HepG2 (cell line): ENCODE measurements around the gene MTFR1L. TPM values are rescaled to one million over a fixed set of nuclear protein-coding genes. Genes with fewer than 3 reads are reported as not detected.

ENCODE experiments used
- ARID4A ChIP-seq: sonication (generic); formaldehyde crosslinking; IDR thresholded peaks from 2 replicates; pipeline ENCODE4 v1.5.0; 2020; ENCODE audit warnings: mild to moderate bottlenecking, missing genetic modification reagents, borderline replicate concordance
- BCL3 ChIP-seq: sonication (generic); formaldehyde crosslinking; IDR thresholded peaks from 2 replicates; pipeline ENCODE4 v1.5.1; 2020; ENCODE audit warnings: mild to moderate bottlenecking, missing genetic modification reagents, moderate library complexity
- FIP1L1 ChIP-seq: fragments of 200-400 bp; formaldehyde crosslinking; IDR thresholded peaks from 2 replicates; pipeline ENCODE4 v1.6.1; 2018; ENCODE audit warnings: low read depth, mild to moderate bottlenecking, low read length, moderate library complexity, borderline replicate concordance; ENCODE audit not compliant: insufficient read depth
- JUND ChIP-seq: sonication (generic); formaldehyde crosslinking; IDR thresholded peaks from 2 replicates; pipeline ENCODE4 v1.8.0; 2022; ENCODE audit warnings: mild to moderate bottlenecking, missing genetic modification reagents
- NONO ChIP-seq, 2 experiments: fragments of 450-650 bp in 1 of 2; sonication (generic) in 1 of 2; formaldehyde crosslinking in 1 of 2; IDR thresholded peaks in 1 of 2; conservative IDR thresholded peaks in 1 of 2; 2 replicates each; pipeline versions ENCODE4 v1.6.1 to v1.8.0; 2017 to 2022; ENCODE audit warnings: mild to moderate bottlenecking in 1 of 2, missing genetic modification reagents in 1 of 2, moderate library complexity in 1 of 2
- RAD21 ChIP-seq: fragments of 450-650 bp; formaldehyde crosslinking; IDR thresholded peaks from 2 replicates; pipeline ENCODE4 v1.5.0; 2020; ENCODE audit warnings: mild to moderate bottlenecking
- RFXANK ChIP-seq: IDR thresholded peaks from 2 replicates; pipeline ENCODE4 v1.6.1; 2016
- YY1 ChIP-seq: IDR thresholded peaks from 2 replicates; pipeline ENCODE4 v1.6.1; 2011; ENCODE audit warnings: low read length, low read depth, moderate library complexity, mild to moderate bottlenecking; ENCODE audit not compliant: insufficient read depth, insufficient replicate concordance
- ZBTB26 ChIP-seq: IDR thresholded peaks from 2 replicates; pipeline ENCODE4 v1.6.1; 2016; ENCODE audit warnings: missing compliant biosample characterization, missing genetic modification reagents, borderline replicate concordance
- ZBTB38 ChIP-seq: sonication (generic); formaldehyde crosslinking; IDR thresholded peaks from 2 replicates; pipeline ENCODE4 v1.5.1; 2020; ENCODE audit warnings: mild to moderate bottlenecking, missing genetic modification reagents
- ZC3H13 ChIP-seq: sonication (generic); formaldehyde crosslinking; IDR thresholded peaks from 2 replicates; pipeline ENCODE4 v1.8.1; 2023; ENCODE audit warnings: mild to moderate bottlenecking, missing genetic modification reagents, moderate library complexity
- ZFX ChIP-seq: sonication (generic); formaldehyde crosslinking; IDR thresholded peaks from 2 replicates; pipeline ENCODE4 v1.4.0; 2020; ENCODE audit warnings: mild to moderate bottlenecking, low read depth, missing genetic modification reagents, moderate library complexity
- ZNF274 ChIP-seq: sonication (generic); formaldehyde crosslinking; IDR thresholded peaks from 2 replicates; pipeline ENCODE4 v1.5.1; 2020; ENCODE audit warnings: mild to moderate bottlenecking, missing genetic modification reagents
- ZNF687 ChIP-seq: sonication (generic); formaldehyde crosslinking; IDR thresholded peaks from 2 replicates; pipeline ENCODE4 v1.5.1; 2020; ENCODE audit warnings: mild to moderate bottlenecking, missing genetic modification reagents, moderate library complexity
- ZSCAN30 ChIP-seq: sonication (generic); formaldehyde crosslinking; IDR thresholded peaks from 2 replicates; pipeline ENCODE4 v1.5.0; 2020; ENCODE audit warnings: mild to moderate bottlenecking, missing genetic modification reagents
- polyA plus RNA-seq, 8 experiments: library from polyadenylated mRNA; depleted of rRNA in 3 of 8; stranded (reverse) in 7 of 8; unstranded in 1 of 8; fragments of >200 nt; fragmentation: Illumina TruSeq in 4 of 8; extraction: Trizol in 4 of 8; gene quantifications; 2 replicates each; pipeline versions ENCODE4 v1.2.1 to v1.2.3, GENCODE V29; 2011 to 2016; ENCODE audit warnings: low read depth in 4 of 8, missing spikeins in 1 of 8, mixed read lengths in 1 of 8; ENCODE audit not compliant: insufficient read depth in 1 of 8
- total RNA-seq, 5 experiments: library from RNA; depleted of rRNA; stranded (reverse); fragments of >200 nt; fragmentation: Illumina TruSeq; extraction: Trizol; gene quantifications; 2 replicates each; pipeline ENCODE4 v1.2.3, GENCODE V29; 2016; ENCODE audit warnings: low read depth in 1 of 5

Gene MTFR1L
- total and polyA plus RNA-seq, 2 of the 13 experiments (the other 11 are each of a cell fraction or from before 2014, with no cell fraction given), result 38.0 to 55.7 TPM

GRCh38 chr1:25810341-25811299 lies 9.1 kb upstream of the MTFR1L start (continued):
- TF ChIP-seq ZNF274 (CRISPR knock-in tag), result 0 out of 2 replicates have a peak, but pooled peaks have one; percentile 45
- TF ChIP-seq ARID4A (CRISPR knock-in tag), result peak; percentile 30; the same call in 1 of the 2 replicates
- peak; percentile 95 for TF ChIP-seq RAD21 (CRISPR knock-in tag)
- TF ChIP-seq YY1, result peak; percentile 22
- no peak for TF ChIP-seq JUND (CRISPR knock-in tag)
- TF ChIP-seq ZSCAN30 (CRISPR knock-in tag), result 0 out of 2 replicates have a peak, but pooled peaks have one; percentile 40
- 0 out of 2 replicates have a peak, but pooled peaks have one; percentile 51 for TF ChIP-seq ZBTB26 (CRISPR knock-in tag)
- TF ChIP-seq NONO (IDR thresholded peaks at IDR 0.05), result no peak
- 0 out of 2 replicates have a peak, but pooled peaks have one; percentile 35 for TF ChIP-seq NONO (CRISPR knock-in tag; conservative IDR thresholded peaks at IDR 0.05)
- no peak for TF ChIP-seq ZC3H13
- TF ChIP-seq ZFX, result peak; percentile 53; the same call in 1 of the 2 replicates
- peak; percentile 53 for TF ChIP-seq ZNF687
- no peak for TF ChIP-seq ZBTB38 (CRISPR knock-in tag)
- no peak for TF ChIP-seq RFXANK (CRISPR knock-in tag)
- 0 out of 2 replicates have a peak, but pooled peaks have one; percentile 54 for TF ChIP-seq FIP1L1
- TF ChIP-seq BCL3 (CRISPR knock-in tag), result peak; percentile 78; the same call in 1 of the 2 replicates
